ENCODE data around the gene PLA2G3. TPM values are rescaled to one million over a fixed set of nuclear protein-coding genes. Genes with fewer than 3 reads are reported as not detected.
A peak's percentile ranks its signal among the peaks of the same experiment; 100 is the strongest.

The PLA2G3 gene, protein sequence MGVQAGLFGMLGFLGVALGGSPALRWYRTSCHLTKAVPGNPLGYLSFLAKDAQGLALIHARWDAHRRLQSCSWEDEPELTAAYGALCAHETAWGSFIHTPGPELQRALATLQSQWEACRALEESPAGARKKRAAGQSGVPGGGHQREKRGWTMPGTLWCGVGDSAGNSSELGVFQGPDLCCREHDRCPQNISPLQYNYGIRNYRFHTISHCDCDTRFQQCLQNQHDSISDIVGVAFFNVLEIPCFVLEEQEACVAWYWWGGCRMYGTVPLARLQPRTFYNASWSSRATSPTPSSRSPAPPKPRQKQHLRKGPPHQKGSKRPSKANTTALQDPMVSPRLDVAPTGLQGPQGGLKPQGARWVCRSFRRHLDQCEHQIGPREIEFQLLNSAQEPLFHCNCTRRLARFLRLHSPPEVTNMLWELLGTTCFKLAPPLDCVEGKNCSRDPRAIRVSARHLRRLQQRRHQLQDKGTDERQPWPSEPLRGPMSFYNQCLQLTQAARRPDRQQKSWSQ
- total RNA-seq (not detected), polyA plus RNA-seq (under 1 TPM in 1 of 3 donors, not detected in 2; 0.09 TPM)
- long read RNA-seq, donor 1: 0 reads
- long read RNA-seq, donor 2: 0 reads
- long read RNA-seq, donor 3: 0 reads
- long read RNA-seq, donor 4: 0 reads
- long read RNA-seq, donor 5: 0 reads
- long read RNA-seq, donor 6: 0 reads
- long read RNA-seq, donor 7: 0 reads
- long read RNA-seq, donor 8: 0 reads
- long read RNA-seq, donor 9: 0 reads
- long read RNA-seq, donor 10: 0 reads

DNA sequence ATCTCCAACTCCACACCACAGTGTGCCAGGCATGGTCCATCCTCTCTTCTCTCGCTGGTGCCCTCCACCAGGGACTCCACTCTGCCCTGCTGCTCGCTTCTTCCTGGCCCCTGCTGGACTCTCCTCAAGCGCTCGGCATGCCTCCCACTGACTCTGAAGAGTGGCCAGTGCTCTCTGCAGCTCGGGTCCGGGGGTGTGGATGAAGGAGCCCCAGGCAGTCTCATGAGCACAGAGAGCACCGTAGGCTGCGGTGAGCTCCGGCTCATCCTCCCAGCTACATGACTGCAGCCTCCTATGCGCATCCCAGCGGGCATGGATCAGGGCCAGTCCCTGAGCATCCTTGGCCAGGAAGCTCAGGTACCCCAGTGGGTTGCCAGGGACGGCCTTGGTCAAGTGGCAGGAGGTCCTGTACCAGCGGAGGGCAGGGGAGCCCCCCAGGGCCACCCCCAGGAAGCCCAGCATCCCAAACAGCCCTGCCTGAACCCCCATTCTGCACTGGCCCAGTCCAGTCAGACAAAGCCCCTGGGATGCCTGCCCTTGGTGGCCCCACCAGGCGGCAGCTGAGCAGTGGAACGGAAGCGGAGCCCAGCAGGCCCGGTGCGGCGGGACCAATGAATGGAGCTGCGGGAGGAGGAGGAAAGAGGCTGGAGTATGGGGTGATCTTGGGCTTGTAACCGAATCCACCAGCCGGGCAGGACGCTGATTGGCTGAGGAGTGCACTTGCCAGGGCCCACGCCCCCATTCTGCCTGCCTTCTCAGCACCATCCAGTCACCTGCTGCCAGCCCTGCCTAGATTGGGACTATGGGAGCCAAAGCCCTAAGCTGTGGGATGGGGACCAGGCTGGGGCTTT, at the start of gene PLA2G3:
Gene PLA2G3, minus strand, starts transcription at position 643 of the 851 bp plus-strand sequence. Its CDS starts 154 bp downstream, at position 489.
- peak in 1 of 7 donors; percentile 29 for DNase-seq
- WGBS, 4 donors: 43 to 48% (median 45%) methylated on average over 18 to 24 of the region's 24 CpGs
- Histone ChIP-seq H3K27ac (no peak within 1 kb of the TSS), H3K4me3 (no peak within 1 kb of the TSS), H3K4me1 (replicated peaks in 1 of 2) (no peaks in the 10 kb centered on the region), H3K36me3 (replicated peaks in 1 of 2) (no peaks in the 10 kb centered on the region), H3K27me3 (no peaks in the 10 kb centered on the region), H3K9me3 (replicated peaks in 1 of 3) (no peaks in the 10 kb centered on the region)
- no peak for TF ChIP-seq POLR2A (IDR thresholded peaks at IDR 0.05)
- TF ChIP-seq, protein P1, sequence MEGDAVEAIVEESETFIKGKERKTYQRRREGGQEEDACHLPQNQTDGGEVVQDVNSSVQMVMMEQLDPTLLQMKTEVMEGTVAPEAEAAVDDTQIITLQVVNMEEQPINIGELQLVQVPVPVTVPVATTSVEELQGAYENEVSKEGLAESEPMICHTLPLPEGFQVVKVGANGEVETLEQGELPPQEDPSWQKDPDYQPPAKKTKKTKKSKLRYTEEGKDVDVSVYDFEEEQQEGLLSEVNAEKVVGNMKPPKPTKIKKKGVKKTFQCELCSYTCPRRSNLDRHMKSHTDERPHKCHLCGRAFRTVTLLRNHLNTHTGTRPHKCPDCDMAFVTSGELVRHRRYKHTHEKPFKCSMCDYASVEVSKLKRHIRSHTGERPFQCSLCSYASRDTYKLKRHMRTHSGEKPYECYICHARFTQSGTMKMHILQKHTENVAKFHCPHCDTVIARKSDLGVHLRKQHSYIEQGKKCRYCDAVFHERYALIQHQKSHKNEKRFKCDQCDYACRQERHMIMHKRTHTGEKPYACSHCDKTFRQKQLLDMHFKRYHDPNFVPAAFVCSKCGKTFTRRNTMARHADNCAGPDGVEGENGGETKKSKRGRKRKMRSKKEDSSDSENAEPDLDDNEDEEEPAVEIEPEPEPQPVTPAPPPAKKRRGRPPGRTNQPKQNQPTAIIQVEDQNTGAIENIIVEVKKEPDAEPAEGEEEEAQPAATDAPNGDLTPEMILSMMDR (IDR thresholded peaks at IDR 0.05): no peak
- intact Hi-C loops (cut with DNase I): loop anchor here in 1 of 2 donors (10.0 kb wide), 1 partner anchor 195 kb away; no protein-coding TSS in a partner anchor

DNA sequence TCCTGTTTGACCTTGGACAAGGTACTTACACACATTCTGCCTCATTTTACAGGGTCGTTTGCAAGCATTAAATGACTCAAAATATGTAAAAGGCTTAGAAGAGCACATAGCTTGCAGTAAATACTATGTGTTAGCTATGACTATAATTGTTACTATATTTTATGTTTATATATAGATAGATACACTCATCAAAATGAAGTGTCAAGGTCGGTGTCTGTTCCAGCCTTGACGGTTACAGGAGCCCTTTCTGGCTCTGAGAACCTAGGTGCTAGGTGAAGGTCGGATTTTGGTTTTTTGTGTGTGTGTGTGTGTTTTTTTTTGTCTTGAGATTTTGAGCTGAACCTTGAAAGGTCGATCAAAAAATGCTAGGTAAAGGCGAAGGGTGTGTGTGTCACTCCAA, 47.3 kb upstream of the PLA2G3 start:
- peaks cover 0 to 14% of the 10 kb centered on the region in 2 donors for H3K36me3 ChIP-seq (replicated peaks in 1 of 2)

DNA sequence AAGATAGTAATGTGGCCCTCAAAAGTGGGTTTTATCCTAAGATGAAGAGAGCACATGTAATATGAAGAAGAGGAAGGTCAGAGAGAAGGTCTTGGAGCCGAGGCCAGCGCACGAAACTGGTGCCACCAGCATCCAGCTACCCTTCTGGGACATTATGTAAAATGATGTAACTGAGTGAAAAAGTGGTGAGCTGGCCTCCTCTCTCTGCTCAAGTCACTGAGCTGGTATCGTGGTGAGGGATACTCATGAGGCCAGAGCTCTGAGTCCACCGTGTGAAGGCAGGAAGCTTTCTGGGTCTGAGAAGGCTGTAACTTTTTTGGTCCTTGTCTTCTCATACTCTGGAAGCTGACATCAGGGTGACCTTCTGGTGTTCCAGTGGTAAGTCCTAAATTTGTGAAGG, 44.7 kb upstream of the PLA2G3 start:
- DNase-seq: no peak
- TF ChIP-seq, protein P1 (IDR thresholded peaks at IDR 0.05): no peak
- TF ChIP-seq POLR2A (IDR thresholded peaks at IDR 0.05): no peak
- Histone ChIP-seq H3K4me1 (replicated peaks in 1 of 2) (peaks cover 0 to 11% of the 10 kb centered on the region in 2 donors), H3K36me3 (replicated peaks in 1 of 2) (peaks cover 0 to 15% of the 10 kb centered on the region in 2 donors), H3K9me3 (replicated peaks in 1 of 3) (no peaks in the 10 kb centered on the region), H3K4me3 (no peak overlapping the region), H3K27me3 (no peaks in the 10 kb centered on the region), H3K27ac (no peak overlapping the region)
- WGBS, 4 donors: 89 to 99% (median 95%) methylated on average over 5 of the region's 5 CpGs
- intact Hi-C loops (cut with DNase I): no loop called here

More for the DNA sequence above, 47.3 kb upstream of the PLA2G3 start:
- Histone ChIP-seq H3K4me1 (replicated peaks in 1 of 2) (peaks cover 0 to 11% of the 10 kb centered on the region in 2 donors), H3K9me3 (replicated peaks in 1 of 3) (no peaks in the 10 kb centered on the region), H3K27ac (no peak overlapping the region), H3K4me3 (no peak overlapping the region), H3K27me3 (no peaks in the 10 kb centered on the region)
- WGBS, 4 donors: 48 to 59% (median 53%) methylated on average over 6 of the region's 6 CpGs
- intact Hi-C loops (cut with DNase I): no loop called here
- no peak for DNase-seq
- TF ChIP-seq, protein P1 (IDR thresholded peaks at IDR 0.05): no peak
- no peak for TF ChIP-seq POLR2A (IDR thresholded peaks at IDR 0.05)

Measured in adrenal gland (tissue), 19 donors.